A673 (cell line): ENCODE results near the gene KRTAP17-1. TPM values are rescaled to one million over a fixed set of nuclear protein-coding genes. Genes with fewer than 3 reads are reported as not detected.

ENCODE experiments used
- BruUV-seq: library from RNA; stranded (reverse); fragments of 400-500 nt; replicated peaks from 2 replicates; lab custom pipeline; 2021; lab: Mats Ljungman, UMichigan
- CTCF ChIA-PET: fragments of 300-600 bp; sonication (Branson Sonifier 250); formaldehyde crosslinking; loops from one replicate; lab custom pipeline; 2022; ENCODE audit warnings: antibody characterized with exemption; lab: Charles Lee
- POLR2A ChIA-PET: fragments of 300-600 bp; sonication (Branson Sonifier 250); formaldehyde crosslinking; loops from one replicate; lab custom pipeline; 2022; ENCODE audit warnings: antibody characterized with exemption; ENCODE audit not compliant: low non-redundant PET; lab: Charles Lee
- DNase-seq: peaks from one replicate; pipeline ENCODE4 v3.0.0-alpha.2; 2015; ENCODE audit warnings: low spot score
- H3K27ac ChIP-seq: fragments of 200-600 bp; sonication (generic); 2 replicates; pipeline ENCODE4 v1.5.1; 2016; ENCODE audit warnings: mixed run types, low read depth, mild to moderate bottlenecking, mixed read lengths, antibody characterized with exemption, low read length; ENCODE audit not compliant: poor library complexity, severe bottlenecking
- H3K27me3 ChIP-seq: fragments of 200-600 bp; sonication (generic); replicated peaks from 2 replicates; pipeline ENCODE4 v1.6.1; 2017; ENCODE audit warnings: mixed run types, low read depth, mild to moderate bottlenecking, mixed read lengths, antibody characterized with exemption, low read length; ENCODE audit not compliant: insufficient read depth, poor library complexity
- H3K36me3 ChIP-seq: fragments of 200-600 bp; sonication (generic); 2 replicates; pipeline ENCODE4 v1.6.1; 2016; ENCODE audit warnings: mixed run types, mild to moderate bottlenecking, mixed read lengths, antibody characterized with exemption, low read length; ENCODE audit not compliant: insufficient read depth, poor library complexity, severe bottlenecking
- H3K4me1 ChIP-seq: fragments of 200-600 bp; sonication (generic); 2 replicates; pipeline ENCODE4 v1.6.1; 2017; ENCODE audit warnings: mixed run types, mild to moderate bottlenecking, mixed read lengths, antibody characterized with exemption, low read length; ENCODE audit not compliant: insufficient read depth, poor library complexity, severe bottlenecking
- H3K4me3 ChIP-seq: fragments of 200-600 bp; sonication (generic); 2 replicates; pipeline ENCODE4 v1.5.1; 2016; ENCODE audit warnings: low read depth, mixed run types, mild to moderate bottlenecking, mixed read lengths, low read length; ENCODE audit not compliant: poor library complexity, severe bottlenecking
- H3K9me3 ChIP-seq: fragments of 200-600 bp; sonication (generic); 2 replicates; pipeline ENCODE4 v1.6.1; 2016; ENCODE audit warnings: mixed run types, low read depth, mild to moderate bottlenecking, mixed read lengths, antibody characterized with exemption, low read length; ENCODE audit not compliant: poor library complexity, severe bottlenecking
- EZH2 ChIP-seq: fragments of 200-600 bp; sonication (generic); IDR thresholded peaks from 2 replicates; pipeline ENCODE4 v1.6.1; 2017; ENCODE audit warnings: borderline replicate concordance, low read depth, mild to moderate bottlenecking, mixed read lengths, antibody characterized with exemption, low read length; ENCODE audit not compliant: poor library complexity, severe bottlenecking
- intact Hi-C: fragments of 100-400 bp; cut with micrococcal nuclease; formaldehyde crosslinking; loops from one replicate; pipeline ENCODE4 v1.10.0; 2022; ENCODE audit not compliant: unreplicated experiment
- total RNA-seq: library from RNA; stranded (reverse); gene quantifications from 2 replicates; pipeline ENCODE4 v1.2.3, GENCODE V29; 2021
- TF ChIP-seq, protein P1 (sequence below): fragments of 300-800, 200-600 bp; sonication (generic); conservative IDR thresholded peaks from 2 replicates; pipeline ENCODE4 v1.5.1; 2017; ENCODE audit warnings: low read depth, mild to moderate bottlenecking, antibody characterized with exemption, low read length, moderate library complexity, mixed read lengths

KRTAP17-1 gene
- total RNA-seq, 1 experiment from 2014 or later, result not detected

DNA sequence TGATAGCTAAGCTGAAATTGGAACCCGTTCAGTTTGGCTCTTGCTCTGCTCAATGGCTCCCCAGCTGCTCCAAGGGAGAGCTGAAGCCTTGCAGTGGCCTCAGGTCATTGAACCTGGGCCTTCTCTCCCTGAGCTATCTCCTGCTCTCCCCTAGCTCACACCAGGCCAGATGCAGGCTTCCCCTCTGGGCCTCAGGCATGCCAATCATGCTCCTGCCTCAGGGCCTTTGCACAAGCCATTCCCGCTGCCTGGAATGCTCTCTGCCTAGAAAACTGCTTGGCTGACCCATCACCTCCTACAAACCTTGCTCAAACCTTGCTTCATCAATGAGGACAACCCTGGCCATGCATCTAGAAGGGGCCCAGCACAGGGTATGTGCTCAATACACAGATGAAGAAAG is 16.7 kb upstream of the KRTAP17-1 start:
- intact Hi-C loops, result no loop called here
- POLR2A ChIA-PET, result no interaction called here
- Histone ChIP-seq H3K27ac (no peak overlapping the region), H3K4me3 (no peak overlapping the region), H3K9me3 (no peaks in the 10 kb centered on the region), H3K27me3 (no peaks in the 10 kb centered on the region), H3K36me3 (no peaks in the 10 kb centered on the region), H3K4me1 (no peaks in the 10 kb centered on the region)
- BruUV-seq, result no TSS peak
- TF ChIP-seq, protein P1, sequence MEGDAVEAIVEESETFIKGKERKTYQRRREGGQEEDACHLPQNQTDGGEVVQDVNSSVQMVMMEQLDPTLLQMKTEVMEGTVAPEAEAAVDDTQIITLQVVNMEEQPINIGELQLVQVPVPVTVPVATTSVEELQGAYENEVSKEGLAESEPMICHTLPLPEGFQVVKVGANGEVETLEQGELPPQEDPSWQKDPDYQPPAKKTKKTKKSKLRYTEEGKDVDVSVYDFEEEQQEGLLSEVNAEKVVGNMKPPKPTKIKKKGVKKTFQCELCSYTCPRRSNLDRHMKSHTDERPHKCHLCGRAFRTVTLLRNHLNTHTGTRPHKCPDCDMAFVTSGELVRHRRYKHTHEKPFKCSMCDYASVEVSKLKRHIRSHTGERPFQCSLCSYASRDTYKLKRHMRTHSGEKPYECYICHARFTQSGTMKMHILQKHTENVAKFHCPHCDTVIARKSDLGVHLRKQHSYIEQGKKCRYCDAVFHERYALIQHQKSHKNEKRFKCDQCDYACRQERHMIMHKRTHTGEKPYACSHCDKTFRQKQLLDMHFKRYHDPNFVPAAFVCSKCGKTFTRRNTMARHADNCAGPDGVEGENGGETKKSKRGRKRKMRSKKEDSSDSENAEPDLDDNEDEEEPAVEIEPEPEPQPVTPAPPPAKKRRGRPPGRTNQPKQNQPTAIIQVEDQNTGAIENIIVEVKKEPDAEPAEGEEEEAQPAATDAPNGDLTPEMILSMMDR, result no peak
- no peak for TF ChIP-seq EZH2
- CTCF ChIA-PET, result no interaction called here
- no peak for DNase-seq

DNA sequence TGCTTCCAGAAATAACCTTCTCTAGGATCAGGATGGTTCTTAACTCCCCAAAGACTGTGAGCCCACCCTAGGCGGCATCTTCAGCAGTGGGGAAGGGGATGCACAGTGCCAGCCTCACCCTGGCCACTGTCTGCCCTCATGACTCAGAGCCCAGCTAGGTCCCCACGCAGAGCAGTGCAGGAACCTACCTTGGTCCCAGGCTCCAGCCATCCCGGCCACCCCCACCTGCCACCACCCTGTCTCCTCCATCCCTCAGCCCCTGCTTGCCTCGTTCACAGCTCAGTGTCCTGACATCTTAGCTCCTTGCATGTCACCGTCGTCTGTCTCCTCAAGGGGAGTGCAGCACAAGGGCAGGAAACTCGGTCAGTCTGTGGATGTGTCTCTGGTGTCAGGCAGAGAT is 16.1 kb upstream of the KRTAP17-1 start:
- no peaks in the 10 kb centered on the region for H3K27me3 ChIP-seq
- intact Hi-C loops, result no loop called here
- H3K36me3 ChIP-seq, result no peaks in the 10 kb centered on the region
- BruUV-seq, result no TSS peak
- H3K4me1 ChIP-seq, result no peaks in the 10 kb centered on the region
- DNase-seq, result no peak
- no peaks in the 10 kb centered on the region for H3K9me3 ChIP-seq
- POLR2A ChIA-PET, result no interaction called here
- CTCF ChIA-PET, result no interaction called here
- no peak overlapping the region for H3K27ac ChIP-seq
- no peak overlapping the region for H3K4me3 ChIP-seq
- TF ChIP-seq EZH2, result no peak
- TF ChIP-seq, protein P1, result no peak

DNA sequence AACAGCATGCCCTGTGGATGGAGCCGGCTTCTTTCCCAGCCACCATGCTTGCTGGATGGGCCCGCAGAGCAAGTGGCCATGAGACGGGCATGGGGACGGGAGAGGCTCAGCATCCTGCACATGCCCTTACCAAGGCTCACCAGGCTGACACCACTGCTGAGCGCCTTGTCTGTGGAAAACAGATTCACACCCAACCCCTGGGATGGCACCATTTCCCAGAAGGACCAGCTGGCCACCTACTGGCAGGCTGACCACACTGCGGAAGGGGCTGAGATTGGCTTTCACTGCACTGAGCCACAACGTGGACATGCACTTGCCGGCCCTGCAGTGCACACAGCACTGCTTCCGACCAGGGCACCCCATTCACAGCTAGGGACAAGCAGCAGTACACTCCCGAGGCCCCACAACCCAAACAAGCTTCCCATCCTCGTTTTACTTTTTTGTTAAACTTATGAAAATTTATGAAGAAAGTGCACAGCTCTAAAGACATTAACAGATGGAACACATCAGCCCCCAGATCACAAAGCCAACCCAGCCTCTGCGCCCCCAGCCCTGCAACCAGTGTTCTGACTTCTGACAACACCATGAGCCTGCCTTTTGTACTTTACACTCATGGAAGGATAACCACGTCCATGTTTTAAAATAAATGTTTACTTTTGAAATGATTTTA is 13.9 kb upstream of the KRTAP17-1 start:
- CTCF ChIA-PET, result no interaction called here
- intact Hi-C loops, result loop anchor here (5.0 kb wide), 2 partner anchors 182 to 472 kb away; partner anchors contain the start of gene KRTAP4-5
- TF ChIP-seq, protein P1, result peak; percentile 60
- no peak for TF ChIP-seq EZH2
- Histone ChIP-seq H3K27me3 (no peaks in the 10 kb centered on the region), H3K9me3 (no peaks in the 10 kb centered on the region), H3K36me3 (no peaks in the 10 kb centered on the region), H3K27ac (no peak overlapping the region), H3K4me3 (no peak overlapping the region), H3K4me1 (no peaks in the 10 kb centered on the region)
- BruUV-seq, result no TSS peak
- DNase-seq, result peak; percentile 59
- POLR2A ChIA-PET, result no interaction called here
